Caco-2 (cell line): Measurements from ENCODE around the gene FBLN5. TPM values are rescaled to one million over a fixed set of nuclear protein-coding genes. Genes with fewer than 3 reads are reported as not detected.

ENCODE experiments used
- BruUV-seq: library from RNA; stranded (reverse); fragments of 400-500 nt; replicated peaks from 2 replicates; lab custom pipeline; 2021; lab: Mats Ljungman, UMichigan
- CTCF ChIA-PET: fragments of 300-600 bp; sonication (Branson Sonifier 250); formaldehyde crosslinking; loops from one replicate; lab custom pipeline; 2022; ENCODE audit warnings: antibody characterized with exemption; lab: Charles Lee
- POLR2A ChIA-PET: fragments of 300-600 bp; sonication (Branson Sonifier 250); formaldehyde crosslinking; loops from one replicate; lab custom pipeline; 2022; ENCODE audit warnings: antibody characterized with exemption; lab: Charles Lee
- DNase-seq, 2 experiments: peaks; one replicate each; pipeline versions ENCODE4 v3.0.0 to v3.0.0-alpha.2; 2020 to 2022
- H3K27me3 ChIP-seq: replicated peaks from 2 replicates; pipeline ENCODE4 v1.6.0; 2011; ENCODE audit warnings: low read length; ENCODE audit not compliant: control insufficient read depth, insufficient read depth
- H3K36me3 ChIP-seq: 2 replicates; pipeline ENCODE4 v1.5.1; 2011; ENCODE audit warnings: low read length; ENCODE audit not compliant: control insufficient read depth, insufficient read depth
- H3K4me1 ChIP-seq: fragments of 250-450 bp; sonication (Bioruptor Pico); 2 replicates; pipeline ENCODE4 v1.5.1; 2020; ENCODE audit warnings: mild to moderate bottlenecking
- H3K4me3 ChIP-seq: 2 replicates; pipeline ENCODE4 v1.5.1; 2011; ENCODE audit warnings: low read depth, mild to moderate bottlenecking, control low read depth, low read length
- H3K9me3 ChIP-seq: fragments of 250-450 bp; sonication (Bioruptor Pico); 2 replicates; pipeline ENCODE4 v1.5.1; 2020; ENCODE audit warnings: mild to moderate bottlenecking, moderate library complexity
- H3K27ac Mint-ChIP-seq: one replicate; pipeline ENCODE4 v1.8.0; 2022; ENCODE audit warnings: mixed read lengths; ENCODE audit not compliant: unreplicated experiment
- H3K27me3 Mint-ChIP-seq: one replicate; pipeline ENCODE4 v1.8.0; 2022; ENCODE audit warnings: mixed read lengths; ENCODE audit not compliant: insufficient read depth, unreplicated experiment
- H3K36me3 Mint-ChIP-seq: one replicate; pipeline ENCODE4 v1.8.0; 2022; ENCODE audit warnings: mild to moderate bottlenecking, mixed read lengths; ENCODE audit not compliant: insufficient read depth, unreplicated experiment
- H3K4me1 Mint-ChIP-seq: one replicate; pipeline ENCODE4 v1.8.0; 2022; ENCODE audit warnings: low read depth, mixed read lengths; ENCODE audit not compliant: unreplicated experiment
- H3K4me3 Mint-ChIP-seq: one replicate; pipeline ENCODE4 v1.8.0; 2022; ENCODE audit warnings: mild to moderate bottlenecking, moderate library complexity, mixed read lengths; ENCODE audit not compliant: unreplicated experiment
- H3K9me3 Mint-ChIP-seq: one replicate; pipeline ENCODE4 v1.8.0; 2022; ENCODE audit warnings: mixed read lengths; ENCODE audit not compliant: unreplicated experiment
- intact Hi-C: fragments of 100-400 bp; cut with micrococcal nuclease; formaldehyde crosslinking; loops from one replicate; pipeline ENCODE4 v1.10.0; 2022; ENCODE audit not compliant: unreplicated experiment
- total RNA-seq: library from RNA; stranded (reverse); gene quantifications from 2 replicates; pipeline ENCODE4 v1.2.3, GENCODE V29; 2022
- TF ChIP-seq, protein P1 (sequence below), 2 experiments: fragments of 200-600 bp in 1 of 2; IDR thresholded peaks; 1 replicate in 1 of 2; 2 replicates in 1 of 2; pipeline versions ENCODE4 v1.5.1 to v1.8.0; 2011 to 2022; ENCODE audit warnings: antibody characterized with exemption in 1 of 2, control low read depth in 1 of 2, inconsistent platforms in 1 of 2, low read depth in 1 of 2, low read length in 1 of 2, mild to moderate bottlenecking in 1 of 2, moderate library complexity in 1 of 2; ENCODE audit not compliant: insufficient read depth in 1 of 2, severe bottlenecking in 1 of 2, unreplicated experiment in 1 of 2

Gene FBLN5
- total RNA-seq, 1 experiment from 2014 or later = 13.9 TPM

DNA sequence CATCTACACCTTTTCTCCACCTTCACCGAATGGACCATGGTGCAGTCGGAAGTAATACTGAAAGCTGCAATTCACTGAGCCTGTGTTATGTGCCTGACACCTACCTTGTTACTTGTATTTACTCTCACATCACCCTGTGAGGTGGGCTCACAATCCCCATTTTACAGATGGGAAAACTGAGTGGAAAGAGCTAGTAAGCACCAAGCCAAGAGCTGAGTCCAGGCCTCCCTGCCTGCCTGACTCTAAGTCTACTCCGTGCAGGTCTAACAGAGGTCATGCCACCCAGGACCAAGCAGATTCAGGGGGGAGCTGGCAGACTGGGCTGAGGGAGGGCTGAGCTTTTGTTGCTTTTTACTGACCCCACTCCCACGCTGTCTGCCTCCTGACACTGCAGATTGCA is 51.1 kb downstream of the FBLN5 start:
- H3K36me3 ChIP-seq = no peaks in the 10 kb centered on the region
- intact Hi-C loops = loop anchor here (5.0 kb wide), 1 partner anchor 179 kb away; no protein-coding TSS in a partner anchor
- no peak overlapping the region for H3K27ac Mint-ChIP-seq
- H3K36me3 Mint-ChIP-seq = no peaks in the 10 kb centered on the region
- H3K4me3 Mint-ChIP-seq = no peak overlapping the region
- TF ChIP-seq, protein P1, sequence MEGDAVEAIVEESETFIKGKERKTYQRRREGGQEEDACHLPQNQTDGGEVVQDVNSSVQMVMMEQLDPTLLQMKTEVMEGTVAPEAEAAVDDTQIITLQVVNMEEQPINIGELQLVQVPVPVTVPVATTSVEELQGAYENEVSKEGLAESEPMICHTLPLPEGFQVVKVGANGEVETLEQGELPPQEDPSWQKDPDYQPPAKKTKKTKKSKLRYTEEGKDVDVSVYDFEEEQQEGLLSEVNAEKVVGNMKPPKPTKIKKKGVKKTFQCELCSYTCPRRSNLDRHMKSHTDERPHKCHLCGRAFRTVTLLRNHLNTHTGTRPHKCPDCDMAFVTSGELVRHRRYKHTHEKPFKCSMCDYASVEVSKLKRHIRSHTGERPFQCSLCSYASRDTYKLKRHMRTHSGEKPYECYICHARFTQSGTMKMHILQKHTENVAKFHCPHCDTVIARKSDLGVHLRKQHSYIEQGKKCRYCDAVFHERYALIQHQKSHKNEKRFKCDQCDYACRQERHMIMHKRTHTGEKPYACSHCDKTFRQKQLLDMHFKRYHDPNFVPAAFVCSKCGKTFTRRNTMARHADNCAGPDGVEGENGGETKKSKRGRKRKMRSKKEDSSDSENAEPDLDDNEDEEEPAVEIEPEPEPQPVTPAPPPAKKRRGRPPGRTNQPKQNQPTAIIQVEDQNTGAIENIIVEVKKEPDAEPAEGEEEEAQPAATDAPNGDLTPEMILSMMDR (IDR thresholded peaks at IDR 0.05; ENCODE audit: insufficient read depth in 1 of 2, low read depth in 1 of 2, low read length in 1 of 2, severe bottlenecking in 1 of 2, unreplicated experiment in 1 of 2) = no peak
- POLR2A ChIA-PET = no interaction called here
- H3K27me3 ChIP-seq = no peaks in the 10 kb centered on the region
- H3K27me3 Mint-ChIP-seq = no peaks in the 10 kb centered on the region
- CTCF ChIA-PET = no interaction called here
- no peaks in the 10 kb centered on the region for H3K4me1 ChIP-seq
- no peaks in the 10 kb centered on the region for H3K9me3 Mint-ChIP-seq
- H3K4me1 Mint-ChIP-seq = no peaks in the 10 kb centered on the region
- no peak for DNase-seq
- no peak overlapping the region for H3K4me3 ChIP-seq
- BruUV-seq = no TSS peak
- no peaks in the 10 kb centered on the region for H3K9me3 ChIP-seq

DNA sequence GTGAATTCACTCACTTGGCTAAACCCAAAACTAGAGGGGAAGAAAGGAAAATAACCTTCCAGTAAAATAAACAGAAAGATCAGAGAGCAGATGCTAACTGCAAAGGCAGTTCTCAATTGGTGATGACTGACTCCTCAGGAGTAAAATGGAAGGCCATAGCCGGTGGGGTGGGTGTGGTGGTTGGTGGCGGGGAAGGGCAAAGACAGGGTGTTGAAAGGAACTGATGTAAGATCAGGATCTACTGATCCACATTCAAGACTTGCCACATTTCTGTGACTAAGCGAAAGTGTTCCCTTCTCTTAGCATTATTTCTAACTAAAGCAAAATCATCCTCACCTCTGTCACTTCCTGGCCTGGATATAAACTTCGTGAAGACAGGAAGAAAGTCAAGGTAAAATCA is 53.8 kb downstream of the FBLN5 start:
- Histone ChIP-seq H3K4me3 (no peak overlapping the region), H3K4me1 (no peaks in the 10 kb centered on the region), H3K27me3 (no peaks in the 10 kb centered on the region), H3K36me3 (no peaks in the 10 kb centered on the region), H3K9me3 (no peaks in the 10 kb centered on the region)
- ChIA-PET CTCF (no interaction called here), POLR2A (no interaction called here)
- no TSS peak for BruUV-seq
- no peak for DNase-seq
- TF ChIP-seq, protein P1 (IDR thresholded peaks at IDR 0.05; ENCODE audit: insufficient read depth in 1 of 2, low read depth in 1 of 2, low read length in 1 of 2, severe bottlenecking in 1 of 2, unreplicated experiment in 1 of 2) = no peak
- Mint-ChIP-seq H3K36me3 (no peaks in the 10 kb centered on the region), H3K27ac (no peak overlapping the region), H3K4me3 (no peak overlapping the region), H3K9me3 (no peaks in the 10 kb centered on the region), H3K4me1 (no peaks in the 10 kb centered on the region), H3K27me3 (no peaks in the 10 kb centered on the region)
- intact Hi-C loops = loop anchor here (5.0 kb wide), 1 partner anchor 36 kb away; no protein-coding TSS in a partner anchor

DNA sequence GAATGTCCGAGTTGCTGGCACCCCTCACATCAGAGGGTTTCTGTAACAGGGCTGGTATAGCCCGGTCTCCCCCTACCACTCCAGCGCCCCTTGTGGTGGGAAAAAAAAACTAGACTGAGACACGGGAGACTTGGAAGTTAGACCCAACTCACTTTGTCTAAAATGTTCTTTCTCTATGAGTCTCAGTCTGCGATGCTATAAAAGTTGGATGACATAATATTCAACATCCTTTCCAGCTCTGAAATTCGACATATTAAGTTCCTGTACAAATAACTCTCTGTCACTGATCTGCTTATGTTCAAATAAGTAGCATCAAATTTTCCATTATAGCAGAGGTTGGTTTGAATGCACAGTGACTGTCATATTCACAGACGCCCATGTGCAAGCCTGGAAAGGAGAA is 54.5 kb downstream of the FBLN5 start:
- BruUV-seq = no TSS peak
- no peaks in the 10 kb centered on the region for H3K9me3 Mint-ChIP-seq
- Histone ChIP-seq H3K27me3 (no peaks in the 10 kb centered on the region), H3K36me3 (no peaks in the 10 kb centered on the region), H3K4me1 (no peaks in the 10 kb centered on the region), H3K4me3 (no peak overlapping the region), H3K9me3 (no peaks in the 10 kb centered on the region)
- ChIA-PET POLR2A (no interaction called here), CTCF (no interaction called here)
- no peak overlapping the region for H3K27ac Mint-ChIP-seq
- TF ChIP-seq, protein P1 (IDR thresholded peaks at IDR 0.05; ENCODE audit: insufficient read depth in 1 of 2, low read depth in 1 of 2, low read length in 1 of 2, severe bottlenecking in 1 of 2, unreplicated experiment in 1 of 2) = peak; percentile 51 to 57
- intact Hi-C loops = loop anchor here (5.0 kb wide), 1 partner anchor 36 kb away; no protein-coding TSS in a partner anchor
- peak in 1 of 2 experiments; percentile 50 for DNase-seq
- no peaks in the 10 kb centered on the region for H3K27me3 Mint-ChIP-seq
- no peaks in the 10 kb centered on the region for H3K36me3 Mint-ChIP-seq
- H3K4me1 Mint-ChIP-seq = no peaks in the 10 kb centered on the region
- H3K4me3 Mint-ChIP-seq = no peak overlapping the region
